WTC11 (cell line): ENCODE results near the gene LBX2. TPM values are rescaled to one million over a fixed set of nuclear protein-coding genes. Genes with fewer than 3 reads are reported as not detected.

ENCODE experiments used
- ATAC-seq: fragments of 200-7000 bp; cut with Tn5 transposase; 2 replicates; pipeline ENCODE4 v1.10.0; 2021; ENCODE audit warnings: mild to moderate bottlenecking, moderate library complexity
- CTCF ChIA-PET: fragments of 300-600 bp; sonication (Branson Sonifier 250); formaldehyde crosslinking; loops from one replicate; lab custom pipeline; 2021; ENCODE audit warnings: antibody characterized with exemption; lab: Charles Lee
- POLR2A ChIA-PET: fragments of 350-600 bp; sonication (Branson Sonifier 250); formaldehyde crosslinking; loops from one replicate; lab custom pipeline; 2021; ENCODE audit warnings: antibody characterized with exemption; lab: Charles Lee
- DNase-seq: peaks from one replicate; pipeline ENCODE4 v3.0.0; 2021; ENCODE audit warnings: low spot score
- H3K27ac Mint-ChIP-seq: 2 replicates; pipeline ENCODE4 v1.8.0; 2021; ENCODE audit warnings: mixed read lengths
- H3K27me3 Mint-ChIP-seq: 2 replicates; pipeline ENCODE4 v1.8.0; 2021; ENCODE audit warnings: low read depth, mild to moderate bottlenecking, moderate library complexity, mixed read lengths
- H3K36me3 Mint-ChIP-seq: 2 replicates; pipeline ENCODE4 v1.8.0; 2021; ENCODE audit warnings: mixed read lengths
- H3K4me1 Mint-ChIP-seq: 2 replicates; pipeline ENCODE4 v1.8.0; 2022; ENCODE audit warnings: mixed read lengths
- H3K4me3 Mint-ChIP-seq: 2 replicates; pipeline ENCODE4 v1.8.0; 2021; ENCODE audit warnings: mild to moderate bottlenecking, moderate library complexity, mixed read lengths
- H3K9me3 Mint-ChIP-seq: 2 replicates; pipeline ENCODE4 v1.8.0; 2021; ENCODE audit warnings: mixed read lengths
- ATF1 ChIP-seq: sonication (generic); formaldehyde crosslinking; IDR thresholded peaks from 2 replicates; pipeline ENCODE4 v1.8.1; 2023; ENCODE audit warnings: mild to moderate bottlenecking, moderate library complexity, missing genetic modification reagents
- CREM ChIP-seq: sonication (generic); formaldehyde crosslinking; IDR thresholded peaks from 2 replicates; pipeline ENCODE4 v1.8.1; 2022; ENCODE audit warnings: mild to moderate bottlenecking, missing genetic modification reagents, moderate library complexity
- JUN ChIP-seq: sonication (generic); formaldehyde crosslinking; IDR thresholded peaks from 2 replicates; pipeline ENCODE4 v1.8.0; 2023; ENCODE audit warnings: mild to moderate bottlenecking, missing genetic modification reagents
- SMAD4 ChIP-seq: sonication (generic); formaldehyde crosslinking; IDR thresholded peaks from 2 replicates; pipeline ENCODE4 v1.8.0; 2022; ENCODE audit warnings: mild to moderate bottlenecking, missing genetic modification reagents
- SOX15 ChIP-seq: fragments of 250-450 bp; sonication (Bioruptor Pico); IDR thresholded peaks from 2 replicates; pipeline ENCODE4 v1.9.0; 2021; ENCODE audit warnings: mild to moderate bottlenecking
- TEAD1 ChIP-seq: sonication (generic); formaldehyde crosslinking; IDR thresholded peaks from 2 replicates; pipeline ENCODE4 v1.8.0; 2022; ENCODE audit warnings: mild to moderate bottlenecking, missing genetic modification reagents
- ZNF219 ChIP-seq: sonication (generic); formaldehyde crosslinking; IDR thresholded peaks from 2 replicates; pipeline ENCODE4 v1.8.0; 2023; ENCODE audit warnings: missing genetic modification reagents, mild to moderate bottlenecking, borderline replicate concordance
- ZNF232 ChIP-seq: sonication (generic); formaldehyde crosslinking; IDR thresholded peaks from 2 replicates; pipeline ENCODE4 v1.8.0; 2022; ENCODE audit warnings: mild to moderate bottlenecking, missing genetic modification reagents
- total RNA-seq: library from RNA; stranded (reverse); gene quantifications from 3 replicates; pipeline ENCODE4 v1.2.3, GENCODE V29; 2021
- TF ChIP-seq, protein P1 (sequence below): sonication (generic); formaldehyde crosslinking; IDR thresholded peaks from 2 replicates; pipeline ENCODE4 v1.8.1; 2022; ENCODE audit warnings: missing genetic modification reagents, borderline replicate concordance
- TF ChIP-seq, protein P2 (sequence below): sonication (generic); formaldehyde crosslinking; IDR thresholded peaks from 2 replicates; pipeline ENCODE4 v1.8.1; 2023; ENCODE audit warnings: mild to moderate bottlenecking, missing genetic modification reagents
- TF ChIP-seq, protein P3 (sequence below): sonication (generic); formaldehyde crosslinking; IDR thresholded peaks from 2 replicates; pipeline ENCODE4 v1.8.0; 2022; ENCODE audit warnings: mild to moderate bottlenecking, missing genetic modification reagents
- TF ChIP-seq, protein P4 (sequence below): sonication (generic); formaldehyde crosslinking; IDR thresholded peaks from 2 replicates; pipeline ENCODE4 v1.8.1; 2023; ENCODE audit warnings: mild to moderate bottlenecking, missing genetic modification reagents
- TF ChIP-seq, protein P5 (sequence below): sonication (generic); formaldehyde crosslinking; IDR thresholded peaks from 2 replicates; pipeline ENCODE4 v1.8.1; 2022; ENCODE audit warnings: low read depth, mild to moderate bottlenecking, moderate library complexity, missing genetic modification reagents, borderline replicate concordance
- TF ChIP-seq, protein P6 (sequence below): sonication (generic); formaldehyde crosslinking; IDR thresholded peaks from 2 replicates; pipeline ENCODE4 v1.8.1; 2023; ENCODE audit warnings: mild to moderate bottlenecking, moderate library complexity, missing genetic modification reagents
- TF ChIP-seq, protein P7 (sequence below): sonication (generic); formaldehyde crosslinking; conservative IDR thresholded peaks from 2 replicates; pipeline ENCODE4 v1.8.1; 2022; ENCODE audit warnings: mild to moderate bottlenecking, missing genetic modification reagents

The LBX2 gene
- total RNA-seq, 1 experiment from 2014 or later: 1.0 TPM

DNA sequence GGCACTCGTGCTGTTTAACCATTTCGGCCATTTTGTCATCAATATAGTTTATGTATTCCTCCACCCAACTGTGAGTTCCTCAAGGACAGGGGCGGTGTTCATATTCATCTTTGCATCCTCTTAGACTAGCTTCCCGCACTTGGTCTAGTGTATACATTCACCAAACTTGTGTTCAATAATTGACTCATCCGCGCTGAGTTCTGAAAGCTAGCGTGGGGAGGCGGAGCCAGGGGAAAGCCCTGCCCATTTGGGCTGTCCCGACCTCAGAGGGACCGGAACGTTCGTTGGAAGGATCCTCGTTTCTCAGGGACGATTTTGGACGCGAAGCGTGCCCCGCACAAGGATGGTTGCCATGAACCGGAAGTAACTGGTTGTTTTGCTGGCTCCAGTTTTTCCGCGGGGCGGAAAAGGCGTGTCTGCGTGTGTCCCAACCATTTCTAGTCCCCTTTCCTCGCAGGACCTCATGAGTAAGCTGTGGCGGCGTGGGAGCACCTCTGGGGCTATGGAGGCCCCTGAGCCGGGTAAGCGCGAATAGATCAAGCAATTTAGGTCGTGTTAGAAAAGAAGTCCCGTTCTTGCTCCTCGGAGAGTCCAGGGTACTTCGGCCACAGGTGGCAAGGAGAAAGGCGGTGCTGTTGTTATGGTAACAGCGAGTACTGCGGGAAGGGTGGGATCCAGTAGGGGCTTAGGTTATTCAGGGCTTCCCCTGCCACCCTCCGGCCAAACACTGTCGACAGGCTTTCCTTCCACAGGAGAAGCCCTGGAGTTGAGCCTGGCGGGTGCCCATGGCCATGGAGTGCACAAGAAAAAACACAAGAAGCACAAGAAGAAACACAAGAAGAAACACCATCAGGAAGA, 44.5 kb downstream of the LBX2 start, which contains the start of gene INO80B (continued):
- peak; percentile 66; the same call in 1 of the 2 replicates for TF ChIP-seq CREM (CRISPR knock-in tag)
- TF ChIP-seq, protein P1, sequence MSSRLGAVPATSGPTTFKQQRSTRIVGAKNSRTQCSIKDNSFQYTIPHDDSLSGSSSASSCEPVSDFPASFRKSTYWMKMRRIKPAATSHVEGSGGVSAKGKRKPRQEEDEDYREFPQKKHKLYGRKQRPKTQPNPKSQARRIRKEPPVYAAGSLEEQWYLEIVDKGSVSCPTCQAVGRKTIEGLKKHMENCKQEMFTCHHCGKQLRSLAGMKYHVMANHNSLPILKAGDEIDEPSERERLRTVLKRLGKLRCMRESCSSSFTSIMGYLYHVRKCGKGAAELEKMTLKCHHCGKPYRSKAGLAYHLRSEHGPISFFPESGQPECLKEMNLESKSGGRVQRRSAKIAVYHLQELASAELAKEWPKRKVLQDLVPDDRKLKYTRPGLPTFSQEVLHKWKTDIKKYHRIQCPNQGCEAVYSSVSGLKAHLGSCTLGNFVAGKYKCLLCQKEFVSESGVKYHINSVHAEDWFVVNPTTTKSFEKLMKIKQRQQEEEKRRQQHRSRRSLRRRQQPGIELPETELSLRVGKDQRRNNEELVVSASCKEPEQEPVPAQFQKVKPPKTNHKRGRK (CRISPR knock-in tag): no peak
- peak; percentile 75; the same call in 1 of the 2 replicates for TF ChIP-seq TEAD1
- TF ChIP-seq, all 79 proteins: peak for 11

DNA sequence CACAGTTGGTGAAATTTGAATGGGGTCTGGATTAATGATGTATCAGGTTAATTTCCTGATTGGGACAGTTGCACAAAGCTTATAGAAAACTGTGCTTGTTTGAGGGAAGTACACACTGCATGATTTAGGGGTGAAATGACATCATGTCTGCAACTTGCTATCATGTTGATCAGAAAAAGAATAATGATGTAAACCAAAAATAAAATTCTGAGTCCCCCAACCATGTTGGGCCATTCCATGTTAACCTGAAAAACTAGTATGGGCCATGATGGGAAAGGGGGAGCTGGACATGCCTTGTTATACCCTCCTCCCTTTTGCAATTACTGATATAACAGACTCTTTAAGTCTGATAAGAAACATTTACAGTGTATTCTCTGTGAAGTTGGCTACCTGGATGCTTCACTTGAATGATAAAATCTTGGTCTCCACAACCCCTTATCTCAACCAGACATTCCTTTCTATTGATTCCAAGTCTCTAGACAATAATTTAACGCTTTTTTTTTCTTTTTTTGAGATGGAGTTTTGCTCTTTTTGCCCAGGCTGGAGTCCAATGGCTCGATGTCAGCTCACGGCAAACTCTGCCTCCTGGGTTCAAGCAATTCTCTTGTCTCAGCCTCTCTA, 48.7 kb downstream of the LBX2 start:
- POLR2A ChIA-PET: no interaction called here
- peaks cover 9% of the 10 kb centered on the region for H3K27me3 Mint-ChIP-seq
- peaks cover 16% of the 10 kb centered on the region for H3K4me1 Mint-ChIP-seq
- H3K4me3 Mint-ChIP-seq: no peak overlapping the region
- DNase-seq (no peak), ATAC-seq (no peak)
- TF ChIP-seq, protein P2, sequence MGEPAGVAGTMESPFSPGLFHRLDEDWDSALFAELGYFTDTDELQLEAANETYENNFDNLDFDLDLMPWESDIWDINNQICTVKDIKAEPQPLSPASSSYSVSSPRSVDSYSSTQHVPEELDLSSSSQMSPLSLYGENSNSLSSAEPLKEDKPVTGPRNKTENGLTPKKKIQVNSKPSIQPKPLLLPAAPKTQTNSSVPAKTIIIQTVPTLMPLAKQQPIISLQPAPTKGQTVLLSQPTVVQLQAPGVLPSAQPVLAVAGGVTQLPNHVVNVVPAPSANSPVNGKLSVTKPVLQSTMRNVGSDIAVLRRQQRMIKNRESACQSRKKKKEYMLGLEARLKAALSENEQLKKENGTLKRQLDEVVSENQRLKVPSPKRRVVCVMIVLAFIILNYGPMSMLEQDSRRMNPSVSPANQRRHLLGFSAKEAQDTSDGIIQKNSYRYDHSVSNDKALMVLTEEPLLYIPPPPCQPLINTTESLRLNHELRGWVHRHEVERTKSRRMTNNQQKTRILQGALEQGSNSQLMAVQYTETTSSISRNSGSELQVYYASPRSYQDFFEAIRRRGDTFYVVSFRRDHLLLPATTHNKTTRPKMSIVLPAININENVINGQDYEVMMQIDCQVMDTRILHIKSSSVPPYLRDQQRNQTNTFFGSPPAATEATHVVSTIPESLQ (CRISPR knock-in tag): no peak
- TF ChIP-seq, protein P3, sequence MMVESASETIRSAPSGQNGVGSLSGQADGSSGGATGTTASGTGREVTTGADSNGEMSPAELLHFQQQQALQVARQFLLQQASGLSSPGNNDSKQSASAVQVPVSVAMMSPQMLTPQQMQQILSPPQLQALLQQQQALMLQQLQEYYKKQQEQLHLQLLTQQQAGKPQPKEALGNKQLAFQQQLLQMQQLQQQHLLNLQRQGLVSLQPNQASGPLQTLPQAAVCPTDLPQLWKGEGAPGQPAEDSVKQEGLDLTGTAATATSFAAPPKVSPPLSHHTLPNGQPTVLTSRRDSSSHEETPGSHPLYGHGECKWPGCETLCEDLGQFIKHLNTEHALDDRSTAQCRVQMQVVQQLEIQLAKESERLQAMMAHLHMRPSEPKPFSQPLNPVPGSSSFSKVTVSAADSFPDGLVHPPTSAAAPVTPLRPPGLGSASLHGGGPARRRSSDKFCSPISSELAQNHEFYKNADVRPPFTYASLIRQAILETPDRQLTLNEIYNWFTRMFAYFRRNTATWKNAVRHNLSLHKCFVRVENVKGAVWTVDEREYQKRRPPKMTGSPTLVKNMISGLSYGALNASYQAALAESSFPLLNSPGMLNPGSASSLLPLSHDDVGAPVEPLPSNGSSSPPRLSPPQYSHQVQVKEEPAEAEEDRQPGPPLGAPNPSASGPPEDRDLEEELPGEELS: no peak
- no peak for TF ChIP-seq SMAD4 (CRISPR knock-in tag)
- no peak for TF ChIP-seq JUN (CRISPR knock-in tag)
- TF ChIP-seq SOX15 (CRISPR knock-in tag): no peak
- TF ChIP-seq, protein P4, sequence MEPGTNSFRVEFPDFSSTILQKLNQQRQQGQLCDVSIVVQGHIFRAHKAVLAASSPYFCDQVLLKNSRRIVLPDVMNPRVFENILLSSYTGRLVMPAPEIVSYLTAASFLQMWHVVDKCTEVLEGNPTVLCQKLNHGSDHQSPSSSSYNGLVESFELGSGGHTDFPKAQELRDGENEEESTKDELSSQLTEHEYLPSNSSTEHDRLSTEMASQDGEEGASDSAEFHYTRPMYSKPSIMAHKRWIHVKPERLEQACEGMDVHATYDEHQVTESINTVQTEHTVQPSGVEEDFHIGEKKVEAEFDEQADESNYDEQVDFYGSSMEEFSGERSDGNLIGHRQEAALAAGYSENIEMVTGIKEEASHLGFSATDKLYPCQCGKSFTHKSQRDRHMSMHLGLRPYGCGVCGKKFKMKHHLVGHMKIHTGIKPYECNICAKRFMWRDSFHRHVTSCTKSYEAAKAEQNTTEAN: no peak
- TF ChIP-seq ZNF232 (CRISPR knock-in tag): no peak
- TF ChIP-seq, protein P5, sequence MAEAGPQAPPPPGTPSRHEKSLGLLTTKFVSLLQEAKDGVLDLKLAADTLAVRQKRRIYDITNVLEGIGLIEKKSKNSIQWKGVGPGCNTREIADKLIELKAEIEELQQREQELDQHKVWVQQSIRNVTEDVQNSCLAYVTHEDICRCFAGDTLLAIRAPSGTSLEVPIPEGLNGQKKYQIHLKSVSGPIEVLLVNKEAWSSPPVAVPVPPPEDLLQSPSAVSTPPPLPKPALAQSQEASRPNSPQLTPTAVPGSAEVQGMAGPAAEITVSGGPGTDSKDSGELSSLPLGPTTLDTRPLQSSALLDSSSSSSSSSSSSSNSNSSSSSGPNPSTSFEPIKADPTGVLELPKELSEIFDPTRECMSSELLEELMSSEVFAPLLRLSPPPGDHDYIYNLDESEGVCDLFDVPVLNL (CRISPR knock-in tag): no peak
- no peaks in the 10 kb centered on the region for H3K9me3 Mint-ChIP-seq
- H3K27ac Mint-ChIP-seq: no peak overlapping the region
- H3K36me3 Mint-ChIP-seq: no peaks in the 10 kb centered on the region
- CTCF ChIA-PET: no interaction called here

DNA sequence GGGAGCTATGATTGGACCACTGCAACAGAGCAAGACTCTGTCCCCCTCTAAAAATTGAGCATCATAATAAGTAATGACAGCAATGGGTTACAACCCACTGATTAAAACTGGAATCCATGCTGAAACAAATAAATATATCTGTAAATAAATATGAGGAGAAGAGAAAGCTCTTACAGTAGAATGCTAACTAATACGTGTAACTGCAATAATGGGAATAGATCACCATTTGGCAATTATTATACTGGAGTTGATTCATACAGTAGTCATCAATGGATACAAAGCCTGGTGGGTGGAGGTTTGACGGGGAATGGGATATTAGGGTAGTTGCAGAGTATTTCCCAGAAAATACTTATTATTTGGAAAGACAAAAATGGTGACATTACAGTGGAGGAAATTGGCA, 50.6 kb downstream of the LBX2 start:
- Mint-ChIP-seq H3K4me3 (no peak overlapping the region), H3K27ac (no peak overlapping the region), H3K9me3 (no peaks in the 10 kb centered on the region), H3K36me3 (no peaks in the 10 kb centered on the region), H3K27me3 (peaks cover 18% of the 10 kb centered on the region), H3K4me1 (peaks cover 10% of the 10 kb centered on the region; the same call in 1 of the 2 replicates)
- no peak for DNase-seq
- ChIA-PET POLR2A (interaction anchor here (1.2 kb wide), 1 partner anchor 8 kb away, joined by 3 read pairs; no protein-coding TSS in a partner anchor), CTCF (no interaction called here)
- no peak for ATAC-seq
- TF ChIP-seq, protein P6, sequence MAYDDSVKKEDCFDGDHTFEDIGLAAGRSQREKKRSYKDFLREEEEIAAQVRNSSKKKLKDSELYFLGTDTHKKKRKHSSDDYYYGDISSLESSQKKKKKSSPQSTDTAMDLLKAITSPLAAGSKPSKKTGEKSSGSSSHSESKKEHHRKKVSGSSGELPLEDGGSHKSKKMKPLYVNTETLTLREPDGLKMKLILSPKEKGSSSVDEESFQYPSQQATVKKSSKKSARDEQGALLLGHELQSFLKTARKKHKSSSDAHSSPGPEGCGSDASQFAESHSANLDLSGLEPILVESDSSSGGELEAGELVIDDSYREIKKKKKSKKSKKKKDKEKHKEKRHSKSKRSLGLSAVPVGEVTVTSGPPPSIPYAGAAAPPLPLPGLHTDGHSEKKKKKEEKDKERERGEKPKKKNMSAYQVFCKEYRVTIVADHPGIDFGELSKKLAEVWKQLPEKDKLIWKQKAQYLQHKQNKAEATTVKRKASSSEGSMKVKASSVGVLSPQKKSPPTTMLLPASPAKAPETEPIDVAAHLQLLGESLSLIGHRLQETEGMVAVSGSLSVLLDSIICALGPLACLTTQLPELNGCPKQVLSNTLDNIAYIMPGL (CRISPR knock-in tag): no peak
- TF ChIP-seq CREM (CRISPR knock-in tag): no peak
- TF ChIP-seq ZNF219: no peak
- TF ChIP-seq, protein P2 (CRISPR knock-in tag): no peak
- TF ChIP-seq, protein P3: no peak
- no peak for TF ChIP-seq ATF1
- TF ChIP-seq, protein P7, sequence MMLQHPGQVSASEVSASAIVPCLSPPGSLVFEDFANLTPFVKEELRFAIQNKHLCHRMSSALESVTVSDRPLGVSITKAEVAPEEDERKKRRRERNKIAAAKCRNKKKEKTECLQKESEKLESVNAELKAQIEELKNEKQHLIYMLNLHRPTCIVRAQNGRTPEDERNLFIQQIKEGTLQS: no peak
